NCI-H1092 treated with DMSO at 0.1 percent for 48 hours (cell line): Measurements from ENCODE around the gene RABAC1.

ENCODE experiments used
- DNase-seq: peaks from one replicate; lab custom pipeline; 2025; lab: John Stamatoyannopoulos, UW

RABAC1 gene

DNA sequence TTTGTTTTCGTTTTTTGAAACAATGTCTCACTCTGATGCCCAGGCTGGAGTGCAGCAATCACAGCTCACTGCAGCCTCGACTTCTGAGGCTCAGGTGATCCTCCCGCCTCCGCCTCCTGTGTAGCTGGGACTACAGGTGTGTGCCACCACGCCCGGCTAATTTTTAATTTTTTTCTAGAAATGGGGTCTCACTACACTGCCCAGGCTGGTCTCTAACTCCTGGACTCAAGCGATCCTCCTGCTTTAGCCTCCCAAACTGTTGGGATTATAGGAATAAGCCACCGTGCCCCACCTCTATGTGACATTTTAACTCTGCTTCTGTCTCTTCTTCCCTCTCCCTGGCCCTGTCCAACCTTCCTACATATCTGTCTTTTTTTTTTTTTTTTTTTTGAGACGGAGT, 29.8 kb upstream of the RABAC1 start:
- DNase-seq = no peak

GRCh38 chr19:41987141-41987860, 28.2 kb upstream of the RABAC1 start:
- DNase-seq = no peak

- no peak for DNase-seq
Observed at GRCh38 chr19:41984961-41985360, 25.8 kb upstream of the RABAC1 start.

DNA sequence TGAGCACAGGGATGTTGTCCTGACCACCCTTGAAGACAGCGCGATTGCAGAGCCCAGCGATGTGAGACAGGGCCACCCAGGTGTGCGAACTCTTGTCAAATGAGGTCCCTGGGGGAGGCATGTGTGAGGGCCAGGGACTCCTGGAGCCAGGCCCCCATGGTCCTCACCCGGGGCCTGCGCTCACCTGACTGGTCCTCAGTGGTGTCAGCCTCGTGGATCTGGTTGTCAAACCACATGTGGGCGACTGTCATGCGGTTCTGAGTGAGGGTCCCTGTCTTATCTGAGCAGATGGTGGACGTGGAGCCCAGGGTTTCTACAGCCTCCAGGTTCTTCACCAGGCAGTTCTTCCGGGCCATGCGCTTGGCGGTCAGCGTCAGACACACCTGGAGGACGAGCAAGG, 22.6 kb upstream of the RABAC1 start:
- no peak for DNase-seq

GRCh38 chr19:41978470-41978869, 19.3 kb upstream of the RABAC1 start:
- DNase-seq = no peak

DNA sequence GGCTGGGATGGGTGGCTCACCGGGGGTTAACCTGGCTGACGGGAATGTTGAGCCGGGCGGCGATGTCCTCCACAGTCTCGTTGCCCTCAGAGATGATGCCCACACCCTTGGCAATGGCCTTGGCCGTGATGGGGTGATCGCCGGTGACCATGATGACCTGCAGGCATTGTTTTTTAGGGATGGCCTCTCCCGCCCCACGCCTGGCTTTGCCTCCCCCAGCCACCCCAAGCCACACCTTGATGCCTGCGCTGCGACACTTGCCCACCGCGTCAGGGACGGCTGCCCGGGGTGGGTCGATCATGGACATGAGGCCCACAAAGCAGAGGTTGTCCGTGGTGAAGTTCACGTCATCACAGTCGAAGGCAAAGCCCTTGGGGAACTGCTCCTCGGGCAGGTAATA, 18.8 kb upstream of the RABAC1 start:
- DNase-seq = no peak

DNA sequence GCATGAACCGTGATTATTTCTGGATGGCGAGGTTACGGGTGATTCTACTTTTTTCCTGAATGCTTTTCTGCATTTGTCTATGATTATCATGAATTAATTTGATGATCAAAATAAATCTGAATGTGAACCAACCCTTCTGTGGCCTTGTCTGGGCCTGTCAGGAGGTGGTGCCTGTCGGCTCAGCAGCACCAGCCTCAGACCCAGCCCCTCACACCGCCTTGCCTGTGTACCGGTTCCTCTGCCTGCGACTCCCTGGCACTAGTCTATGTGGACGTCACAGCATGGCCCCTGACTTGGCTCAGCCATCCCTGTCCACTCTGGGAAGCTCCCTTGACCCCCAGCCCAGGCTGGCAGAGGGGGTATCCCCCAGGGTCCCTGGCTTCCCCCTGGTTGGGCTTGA, 15.5 kb upstream of the RABAC1 start:
- no peak for DNase-seq

- DNase-seq = no peak
Observed at GRCh38 chr19:41971363-41971762, 12.2 kb upstream of the RABAC1 start.

DNA sequence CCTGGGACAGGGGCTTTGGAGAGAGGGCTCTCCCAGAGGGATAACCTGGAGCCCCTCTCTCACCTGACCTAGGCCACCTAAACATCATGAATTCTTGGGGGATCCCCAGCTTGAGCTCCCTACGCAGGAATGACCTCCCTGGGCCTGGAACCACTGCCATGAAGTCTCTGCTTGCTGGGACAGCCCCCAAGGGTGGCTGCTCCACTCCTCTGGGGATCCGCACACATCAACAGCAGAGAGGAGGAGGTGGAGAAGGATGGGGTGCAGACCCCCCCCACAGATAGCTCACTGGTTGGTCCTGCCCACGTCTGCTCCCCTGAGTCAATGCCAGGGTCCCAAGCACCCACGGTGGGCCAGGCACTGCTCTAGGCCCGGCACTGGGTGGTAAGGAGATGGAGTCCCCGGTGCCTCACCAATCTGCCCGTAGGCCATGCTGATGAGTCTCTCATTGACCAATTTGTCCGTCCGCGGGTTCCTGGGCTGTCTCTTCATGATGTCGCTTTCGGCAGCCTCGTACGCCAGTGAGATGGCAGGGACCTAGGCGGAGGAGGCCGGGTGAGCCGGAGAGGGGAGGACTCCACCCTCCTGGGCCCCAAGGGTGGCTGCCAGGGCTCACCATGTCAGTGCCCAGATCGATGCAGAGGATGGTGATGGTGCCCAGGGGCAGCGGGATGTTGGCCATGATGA, 10.8 kb upstream of the RABAC1 start:
- DNase-seq = no peak

DNA sequence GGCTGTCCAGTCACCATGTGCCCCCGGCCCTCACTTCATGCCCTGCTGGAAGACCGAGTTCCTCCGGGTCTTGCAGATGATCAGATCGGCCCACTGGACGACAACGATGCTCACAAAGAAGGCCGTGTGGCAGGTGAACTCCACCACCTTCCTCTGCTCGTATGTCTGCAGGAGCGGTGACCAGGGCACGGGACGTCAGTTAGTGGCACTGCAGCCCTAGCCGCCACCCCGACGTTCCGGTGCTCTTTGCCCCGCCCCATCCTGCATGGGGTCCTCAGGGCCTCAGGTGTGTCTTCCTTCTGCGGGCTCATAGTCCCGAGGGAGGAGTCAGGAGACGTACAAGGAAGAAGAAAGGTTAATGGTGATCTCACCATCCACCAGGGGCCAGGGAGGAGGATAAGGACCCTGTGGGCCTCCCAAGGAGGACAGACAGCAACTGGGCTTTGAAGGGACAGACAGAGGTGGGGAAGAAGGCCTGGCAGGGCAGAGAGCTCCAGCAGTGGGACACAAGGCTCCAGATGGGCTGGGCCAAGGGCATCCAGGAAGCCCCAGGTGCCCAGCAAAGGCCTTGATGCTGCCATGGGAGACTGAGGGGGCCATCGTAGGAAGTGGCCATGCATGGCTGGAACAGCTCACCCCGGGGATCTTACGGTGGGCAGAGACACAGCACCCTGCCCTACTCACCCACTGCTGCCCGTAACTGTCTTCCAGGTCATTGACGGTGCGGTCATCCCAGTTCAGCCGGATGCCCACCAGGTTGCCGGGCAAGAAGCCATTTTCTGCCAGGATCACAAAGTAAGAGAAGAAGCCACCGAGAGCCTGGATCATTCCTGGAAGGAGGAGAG, 9.9 kb upstream of the RABAC1 start:
- DNase-seq = no peak

- no peak for DNase-seq
Observed at GRCh38 chr19:41967054-41967783, 8.1 kb upstream of the RABAC1 start.

GRCh38 chr19:41965106-41965505, 6.0 kb upstream of the RABAC1 start:
- DNase-seq = no peak

- no peak for DNase-seq
Observed at GRCh38 chr19:41960973-41961372, 1.9 kb upstream of the RABAC1 start.

- DNase-seq = peak; percentile 30
Observed at GRCh38 chr19:41958367-41959055, 610 bp downstream of the RABAC1 start.

DNA sequence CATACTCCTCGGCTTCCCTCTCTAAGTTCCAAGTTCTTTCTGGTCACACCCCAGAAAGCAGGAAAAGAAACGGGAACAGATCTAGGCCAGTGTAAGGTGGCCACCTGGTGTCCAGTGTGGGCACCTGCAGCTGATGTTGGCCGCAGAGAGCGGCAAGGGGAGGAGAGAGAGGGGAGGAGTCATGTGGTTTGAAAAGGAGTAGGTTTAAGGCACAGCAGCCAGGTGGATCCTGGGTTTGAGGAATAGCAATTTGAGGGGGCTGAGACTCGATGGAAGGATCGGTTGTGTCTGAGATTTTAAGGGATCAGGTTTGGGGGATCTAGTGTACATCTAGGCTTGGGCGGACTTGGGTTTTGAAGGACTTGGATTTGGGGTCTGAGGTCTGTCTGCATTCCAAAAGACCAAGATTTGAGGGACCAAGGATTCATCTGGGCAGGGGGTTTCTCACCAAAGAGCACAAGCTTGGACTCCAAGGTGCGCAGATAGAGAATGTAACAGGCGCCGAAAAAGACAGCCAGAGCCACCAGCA, 1.2 kb downstream of the RABAC1 start:
- DNase-seq = peak; percentile 74

DNA sequence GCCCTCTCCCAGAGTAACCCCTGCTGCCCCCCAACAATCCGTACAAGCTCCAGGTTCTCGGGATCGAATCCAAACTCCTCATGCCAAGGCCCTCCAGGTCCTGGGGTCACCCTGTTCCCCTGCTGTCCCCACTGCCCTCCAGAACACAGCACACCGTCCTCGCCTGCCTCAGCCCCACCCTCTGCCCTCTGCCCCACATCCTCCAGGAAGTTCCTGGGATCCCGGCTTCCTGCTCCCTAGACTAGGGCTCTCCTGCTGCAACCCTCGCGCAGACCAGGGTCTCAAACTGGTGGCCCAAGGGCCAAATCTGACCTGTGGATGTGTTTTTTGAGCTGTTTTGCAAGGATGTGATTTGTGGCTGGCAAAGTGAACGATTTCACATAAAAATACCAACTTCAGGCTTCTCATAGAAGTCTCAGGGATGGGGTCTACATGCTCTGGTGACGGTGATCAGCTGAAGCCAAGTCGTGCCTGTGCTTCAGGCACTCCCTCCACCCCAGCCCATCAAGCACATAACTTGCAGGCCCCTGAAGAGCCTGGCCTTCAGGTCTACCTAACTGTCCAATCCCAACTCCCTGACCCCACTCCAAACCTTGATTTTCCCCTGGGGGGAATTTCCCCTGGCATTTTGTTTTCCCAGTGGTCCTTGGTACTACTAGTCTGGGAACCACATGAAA, 1.8 kb downstream of the RABAC1 start:
- DNase-seq = no peak

DNA sequence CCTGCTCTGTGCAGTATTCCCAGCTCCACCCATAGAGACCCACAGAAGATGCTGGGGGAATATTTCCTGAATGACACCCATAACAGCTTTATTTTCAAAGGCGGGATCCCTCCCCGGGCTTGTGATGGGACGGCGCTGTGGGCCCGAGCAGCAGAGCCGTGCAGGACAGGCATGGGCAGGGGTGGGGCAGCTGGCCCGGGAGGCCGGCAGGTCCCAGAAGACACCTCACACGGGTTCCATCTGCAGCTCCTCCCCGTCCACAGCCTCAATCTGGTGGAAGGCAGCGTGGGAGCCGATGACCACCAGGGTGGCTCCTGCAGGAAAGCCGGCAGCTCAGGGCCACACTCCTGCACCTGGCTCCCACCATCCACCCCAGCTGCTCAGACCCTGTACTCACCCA, 2.5 kb downstream of the RABAC1 start:
- no peak for DNase-seq

DNA sequence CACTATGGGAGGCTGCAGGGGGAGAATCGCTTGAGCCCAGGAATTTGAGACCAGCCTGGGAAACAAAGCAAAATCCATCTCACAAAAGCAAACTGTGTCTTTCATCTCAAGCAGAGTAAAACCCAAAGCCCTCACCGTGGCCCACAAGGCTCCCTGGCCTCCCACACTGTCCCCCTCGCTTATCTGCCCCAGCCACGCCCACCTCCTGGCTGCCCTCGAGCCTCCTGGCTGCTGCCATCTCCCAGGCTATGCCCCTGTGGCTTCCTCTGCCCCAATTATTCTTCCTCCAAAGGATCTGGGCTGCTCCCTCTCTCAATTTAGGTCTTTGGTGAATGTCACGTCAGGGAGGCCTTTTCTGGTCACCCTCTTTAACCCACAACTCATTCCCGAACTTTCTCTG, 3.6 kb downstream of the RABAC1 start:
- DNase-seq = no peak

GRCh38 chr19:41951686-41952172, 7.4 kb downstream of the RABAC1 start:
- peak; percentile 47 for DNase-seq

DNA sequence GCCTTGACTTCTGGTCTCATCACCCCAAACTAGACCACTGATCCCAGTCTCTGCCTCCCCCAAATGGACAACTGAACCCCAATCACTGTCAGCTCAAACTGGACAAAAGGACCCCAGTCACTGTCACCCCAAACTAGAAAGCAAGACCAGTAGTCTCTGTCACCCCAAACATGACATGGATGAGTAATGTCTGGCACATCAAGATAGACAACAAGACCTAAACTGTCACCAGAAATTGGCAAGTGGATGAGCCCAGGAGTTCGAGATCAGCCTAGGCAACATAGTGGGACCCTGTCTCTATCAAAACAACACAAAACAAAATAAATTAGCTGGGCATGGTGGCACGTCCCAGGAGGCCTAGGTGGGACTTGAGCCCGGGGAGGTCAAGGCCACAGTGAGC, 12.0 kb downstream of the RABAC1 start:
- DNase-seq = no peak
